Transverse colon (tissue), 3 donors: ENCODE results near the gene CRMP1.

Source experiments
- EP300 ChIP-seq: sonication (generic); formaldehyde crosslinking; IDR thresholded peaks from one replicate; pipeline ENCODE4 v1.6.1; 2017; ENCODE audit warnings: antibody characterized with exemption, low read depth
- POLR2A ChIP-seq: fragments of 450-650 bp; IDR thresholded peaks from one replicate; pipeline ENCODE4 v1.6.1; 2016; ENCODE audit warnings: antibody characterized with exemption, mild to moderate bottlenecking, moderate library complexity
- TF ChIP-seq, protein P1 (sequence below), 5 experiments: fragments of 200-600 bp in 3 of 5; fragments of 450-650 bp in 2 of 5; sonication (generic) in 3 of 5; IDR thresholded peaks; 1 replicate in 2 of 5; 2 replicates in 3 of 5; pipeline ENCODE4 v1.5.1; 2016 to 2017; ENCODE audit warnings: antibody characterized with exemption in 5 of 5, inconsistent platforms in 3 of 5, mild to moderate bottlenecking in 2 of 5, moderate library complexity in 1 of 5

- TF ChIP-seq POLR2A (no peak), EP300 (no peak)
- TF ChIP-seq, protein P1, sequence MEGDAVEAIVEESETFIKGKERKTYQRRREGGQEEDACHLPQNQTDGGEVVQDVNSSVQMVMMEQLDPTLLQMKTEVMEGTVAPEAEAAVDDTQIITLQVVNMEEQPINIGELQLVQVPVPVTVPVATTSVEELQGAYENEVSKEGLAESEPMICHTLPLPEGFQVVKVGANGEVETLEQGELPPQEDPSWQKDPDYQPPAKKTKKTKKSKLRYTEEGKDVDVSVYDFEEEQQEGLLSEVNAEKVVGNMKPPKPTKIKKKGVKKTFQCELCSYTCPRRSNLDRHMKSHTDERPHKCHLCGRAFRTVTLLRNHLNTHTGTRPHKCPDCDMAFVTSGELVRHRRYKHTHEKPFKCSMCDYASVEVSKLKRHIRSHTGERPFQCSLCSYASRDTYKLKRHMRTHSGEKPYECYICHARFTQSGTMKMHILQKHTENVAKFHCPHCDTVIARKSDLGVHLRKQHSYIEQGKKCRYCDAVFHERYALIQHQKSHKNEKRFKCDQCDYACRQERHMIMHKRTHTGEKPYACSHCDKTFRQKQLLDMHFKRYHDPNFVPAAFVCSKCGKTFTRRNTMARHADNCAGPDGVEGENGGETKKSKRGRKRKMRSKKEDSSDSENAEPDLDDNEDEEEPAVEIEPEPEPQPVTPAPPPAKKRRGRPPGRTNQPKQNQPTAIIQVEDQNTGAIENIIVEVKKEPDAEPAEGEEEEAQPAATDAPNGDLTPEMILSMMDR (IDR thresholded peaks at IDR 0.05): no peak
These were observed 22.2 kb downstream of the CRMP1 start for GRCh38 chr4:5870701-5871100.
